K562 (cell line): ENCODE measurements around the gene GIPC3. TPM values are rescaled to one million over a fixed set of nuclear protein-coding genes. Genes with fewer than 3 reads are reported as not detected.

Source experiments
- EGR1 ChIP-seq: fragments of 450-650 bp; conservative IDR thresholded peaks from 2 replicates; pipeline ENCODE4 v1.6.1; 2017; ENCODE audit warnings: mild to moderate bottlenecking
- JUND ChIP-seq, 2 experiments: IDR thresholded peaks; 2 replicates in 1 of 2; 3 replicates in 1 of 2; pipeline ENCODE4 v1.6.1; 2011; ENCODE audit warnings: borderline replicate concordance in 2 of 2, low read depth in 2 of 2, low read length in 2 of 2, improper control_type of control experiment in 1 of 2, missing biosample characterization in 1 of 2, missing genetic modification characterization in 1 of 2, missing genetic modification reagents in 1 of 2
- KDM1A ChIP-seq, 2 experiments: fragments of 450-650 bp; IDR thresholded peaks; 2 replicates each; pipeline ENCODE4 v1.6.1; 2016; ENCODE audit warnings: mild to moderate bottlenecking in 2 of 2
- NRF1 ChIP-seq, 2 experiments: fragments of 450-650 bp; IDR thresholded peaks in 1 of 2; conservative IDR thresholded peaks in 1 of 2; 2 replicates each; pipeline ENCODE4 v1.6.1; 2014; ENCODE audit warnings: mild to moderate bottlenecking in 2 of 2
- RBBP5 ChIP-seq: fragments of 200-600 bp; sonication (generic); IDR thresholded peaks from 2 replicates; pipeline ENCODE4 v1.6.1; 2012; ENCODE audit warnings: borderline replicate concordance, mild to moderate bottlenecking, low read length, control low read depth, inconsistent platforms; ENCODE audit not compliant: insufficient read depth, poor library complexity, severe bottlenecking
- SRSF9 ChIP-seq: fragments of 200-400 bp; formaldehyde crosslinking; IDR thresholded peaks from 2 replicates; pipeline ENCODE4 v1.6.1; 2017; ENCODE audit warnings: low read depth, low read length, borderline replicate concordance
- STAT6 ChIP-seq: sonication (generic); formaldehyde crosslinking; IDR thresholded peaks from 2 replicates; pipeline ENCODE4 v1.8.1; 2023; ENCODE audit warnings: mild to moderate bottlenecking, missing genetic modification reagents
- THRAP3 ChIP-seq: fragments of 450-650 bp; IDR thresholded peaks from 2 replicates; pipeline ENCODE4 v1.6.1; 2016; ENCODE audit warnings: mild to moderate bottlenecking, inconsistent platforms, borderline replicate concordance
- TOE1 ChIP-seq, 2 experiments: fragments of 450-650 bp in 1 of 2; sonication (generic) in 1 of 2; formaldehyde crosslinking in 1 of 2; IDR thresholded peaks; 2 replicates each; pipeline versions ENCODE4 v1.7.1 to v1.8.0; 2016 to 2022; ENCODE audit warnings: borderline replicate concordance in 2 of 2, mild to moderate bottlenecking in 2 of 2, antibody characterized with exemption in 1 of 2, inconsistent platforms in 1 of 2, low read depth in 1 of 2, missing genetic modification reagents in 1 of 2, moderate library complexity in 1 of 2
- YY1 ChIP-seq, 3 experiments: IDR thresholded peaks; 2 replicates each; pipeline ENCODE4 v1.6.1; 2011; ENCODE audit warnings: low read length in 2 of 3, mild to moderate bottlenecking in 2 of 3, moderate library complexity in 2 of 3, borderline replicate concordance in 1 of 3, control low read depth in 1 of 3, low read depth in 1 of 3; ENCODE audit not compliant: insufficient read depth in 3 of 3, insufficient replicate concordance in 2 of 3, control insufficient read depth in 1 of 3, insufficient read length in 1 of 3; ENCODE audit errors: extremely low read depth in 1 of 3
- polyA plus RNA-seq, 8 experiments: library from polyadenylated mRNA; depleted of rRNA in 4 of 8; stranded (reverse) in 5 of 8; unstranded in 3 of 8; fragments of >200 nt; fragmentation: Nextera tagmentation in 2 of 8; fragmentation: Illumina TruSeq in 1 of 8; extraction: Ambion mirVana in 2 of 8; extraction: Trizol in 1 of 8; gene quantifications; 2 replicates each; pipeline versions ENCODE4 v1.2.1 to v1.2.3, GENCODE V29; 2011 to 2014; ENCODE audit warnings: inconsistent platforms in 1 of 8, missing spikeins in 1 of 8
- total RNA-seq, 7 experiments: library from RNA; depleted of rRNA in 6 of 7; stranded (reverse); fragments of >200 nt in 6 of 7; fragmentation: Illumina TruSeq in 2 of 7; extraction: Trizol in 2 of 7; gene quantifications; 2 replicates each; pipeline versions ENCODE4 v1.2.1 to v1.2.3, GENCODE V29; 2011 to 2021; ENCODE audit warnings: low replicate concordance in 1 of 7
- TF ChIP-seq, protein P1 (sequence below): sonication (generic); IDR thresholded peaks from 2 replicates; pipeline ENCODE4 v1.6.1; 2016
- TF ChIP-seq, protein P2 (sequence below): sonication (generic); formaldehyde crosslinking; IDR thresholded peaks from 2 replicates; pipeline ENCODE4 v1.8.1; 2023; ENCODE audit warnings: mild to moderate bottlenecking, missing genetic modification reagents
- TF ChIP-seq, protein P3 (sequence below), 2 experiments: IDR thresholded peaks; 2 replicates each; pipeline ENCODE4 v1.6.1; 2012; ENCODE audit warnings: improper control_type of control experiment in 2 of 2, low read depth in 2 of 2, low read length in 2 of 2, borderline replicate concordance in 1 of 2

The GIPC3 gene
- total and polyA plus RNA-seq, 9 of the 15 experiments (the other 6 are each of a cell fraction or from before 2014, with no cell fraction given) = 0.03 to 3.6 (median 1.5) TPM; not detected in 1

- TF ChIP-seq, protein P1, sequence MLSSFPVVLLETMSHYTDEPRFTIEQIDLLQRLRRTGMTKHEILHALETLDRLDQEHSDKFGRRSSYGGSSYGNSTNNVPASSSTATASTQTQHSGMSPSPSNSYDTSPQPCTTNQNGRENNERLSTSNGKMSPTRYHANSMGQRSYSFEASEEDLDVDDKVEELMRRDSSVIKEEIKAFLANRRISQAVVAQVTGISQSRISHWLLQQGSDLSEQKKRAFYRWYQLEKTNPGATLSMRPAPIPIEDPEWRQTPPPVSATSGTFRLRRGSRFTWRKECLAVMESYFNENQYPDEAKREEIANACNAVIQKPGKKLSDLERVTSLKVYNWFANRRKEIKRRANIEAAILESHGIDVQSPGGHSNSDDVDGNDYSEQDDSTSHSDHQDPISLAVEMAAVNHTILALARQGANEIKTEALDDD = no peak
- TF ChIP-seq KDM1A (IDR thresholded peaks at IDR 0.05) (no peak), EGR1 (peak; percentile 59), SRSF9 (no peak), THRAP3 (no peak), YY1 (IDR thresholded peaks at IDR 0.05; ENCODE audit: borderline replicate concordance in 1 of 3, control insufficient read depth in 1 of 3, extremely low read depth in 1 of 3, insufficient read depth in 3 of 3, insufficient read length in 1 of 3, insufficient replicate concordance in 2 of 3, low read depth in 1 of 3, low read length in 2 of 3) (peak in 1 of 3 experiments; percentile 15), STAT6 (peak; percentile 61; the same call in 1 of the 2 replicates), NRF1 (conservative IDR thresholded peaks at IDR 0.05 in 1 of 2, IDR thresholded peaks at IDR 0.05 in 1 of 2) (peak; percentile 69 to 74), JUND (IDR thresholded peaks at IDR 0.05; ENCODE audit: borderline replicate concordance, low read depth, low read length) (peak; percentile 17; the same call in 1 of the 2 replicates), JUND (tag; IDR thresholded peaks at IDR 0.05; ENCODE audit: borderline replicate concordance, low read depth, low read length) (no peak), TOE1 (IDR thresholded peaks at IDR 0.05; ENCODE audit: borderline replicate concordance) (peak; percentile 97), TOE1 (CRISPR knock-in tag; IDR thresholded peaks at IDR 0.05; ENCODE audit: borderline replicate concordance, low read depth) (0 out of 2 replicates have a peak, but pooled peaks have one; percentile 22), RBBP5 (peak; percentile 58)
- TF ChIP-seq, protein P2, sequence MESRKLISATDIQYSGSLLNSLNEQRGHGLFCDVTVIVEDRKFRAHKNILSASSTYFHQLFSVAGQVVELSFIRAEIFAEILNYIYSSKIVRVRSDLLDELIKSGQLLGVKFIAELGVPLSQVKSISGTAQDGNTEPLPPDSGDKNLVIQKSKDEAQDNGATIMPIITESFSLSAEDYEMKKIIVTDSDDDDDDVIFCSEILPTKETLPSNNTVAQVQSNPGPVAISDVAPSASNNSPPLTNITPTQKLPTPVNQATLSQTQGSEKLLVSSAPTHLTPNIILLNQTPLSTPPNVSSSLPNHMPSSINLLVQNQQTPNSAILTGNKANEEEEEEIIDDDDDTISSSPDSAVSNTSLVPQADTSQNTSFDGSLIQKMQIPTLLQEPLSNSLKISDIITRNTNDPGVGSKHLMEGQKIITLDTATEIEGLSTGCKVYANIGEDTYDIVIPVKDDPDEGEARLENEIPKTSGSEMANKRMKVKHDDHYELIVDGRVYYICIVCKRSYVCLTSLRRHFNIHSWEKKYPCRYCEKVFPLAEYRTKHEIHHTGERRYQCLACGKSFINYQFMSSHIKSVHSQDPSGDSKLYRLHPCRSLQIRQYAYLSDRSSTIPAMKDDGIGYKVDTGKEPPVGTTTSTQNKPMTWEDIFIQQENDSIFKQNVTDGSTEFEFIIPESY (CRISPR knock-in tag) = peak; percentile 15; the same call in 1 of the 2 replicates
- TF ChIP-seq, protein P3, sequence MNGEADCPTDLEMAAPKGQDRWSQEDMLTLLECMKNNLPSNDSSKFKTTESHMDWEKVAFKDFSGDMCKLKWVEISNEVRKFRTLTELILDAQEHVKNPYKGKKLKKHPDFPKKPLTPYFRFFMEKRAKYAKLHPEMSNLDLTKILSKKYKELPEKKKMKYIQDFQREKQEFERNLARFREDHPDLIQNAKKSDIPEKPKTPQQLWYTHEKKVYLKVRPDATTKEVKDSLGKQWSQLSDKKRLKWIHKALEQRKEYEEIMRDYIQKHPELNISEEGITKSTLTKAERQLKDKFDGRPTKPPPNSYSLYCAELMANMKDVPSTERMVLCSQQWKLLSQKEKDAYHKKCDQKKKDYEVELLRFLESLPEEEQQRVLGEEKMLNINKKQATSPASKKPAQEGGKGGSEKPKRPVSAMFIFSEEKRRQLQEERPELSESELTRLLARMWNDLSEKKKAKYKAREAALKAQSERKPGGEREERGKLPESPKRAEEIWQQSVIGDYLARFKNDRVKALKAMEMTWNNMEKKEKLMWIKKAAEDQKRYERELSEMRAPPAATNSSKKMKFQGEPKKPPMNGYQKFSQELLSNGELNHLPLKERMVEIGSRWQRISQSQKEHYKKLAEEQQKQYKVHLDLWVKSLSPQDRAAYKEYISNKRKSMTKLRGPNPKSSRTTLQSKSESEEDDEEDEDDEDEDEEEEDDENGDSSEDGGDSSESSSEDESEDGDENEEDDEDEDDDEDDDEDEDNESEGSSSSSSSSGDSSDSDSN (IDR thresholded peaks at IDR 0.05; ENCODE audit: borderline replicate concordance in 1 of 2, low read depth in 2 of 2, low read length in 2 of 2) = no peak
Observed at GRCh38 chr19:3557461-3558248, 27.6 kb upstream of the GIPC3 start, which contains the start of gene MFSD12 (continued).
